Measurements from ENCODE around the gene CLP1. TPM values are rescaled to one million over a fixed set of nuclear protein-coding genes. Genes with fewer than 3 reads are reported as not detected.

Gene CLP1
- total and polyA plus RNA-seq, 10 of the 15 experiments (the other 5 are each of a cell fraction or from before 2014, with no cell fraction given) = 19.9 to 45.7 (median 27.8) TPM

DNA sequence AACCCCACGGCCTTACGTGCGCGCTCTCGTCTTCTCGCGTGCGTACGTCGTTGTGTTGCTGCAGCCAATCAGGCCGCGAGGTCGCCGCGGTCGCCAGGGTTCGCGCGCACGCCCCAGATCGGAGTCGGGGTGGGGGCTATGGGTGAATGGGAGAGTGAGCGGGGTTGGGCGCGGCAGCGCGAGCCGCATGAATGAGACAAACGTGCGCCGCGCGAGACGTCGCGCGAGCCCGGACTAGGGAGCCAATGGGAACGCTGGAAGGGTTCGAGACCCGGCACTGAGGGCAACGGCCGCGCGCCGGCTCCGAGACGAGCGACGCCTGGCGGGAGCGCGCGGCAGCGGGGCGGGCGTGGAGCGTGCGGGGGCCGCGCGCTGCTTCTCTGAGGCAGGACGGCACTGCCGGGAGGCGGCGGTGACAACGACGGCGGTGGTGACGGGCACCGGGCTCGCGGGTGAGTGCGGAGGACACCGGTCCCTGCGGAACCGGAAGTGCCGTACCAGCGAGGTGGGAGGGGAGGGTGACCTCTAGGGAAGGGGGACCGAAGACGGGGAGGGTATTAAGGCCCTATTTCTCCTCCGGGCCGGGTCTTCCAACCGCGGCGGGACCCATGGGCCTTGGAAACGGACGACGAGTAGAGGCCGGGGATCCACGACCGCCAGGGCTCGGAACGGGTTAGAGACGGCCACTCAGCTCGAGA lies 10.3 kb downstream of the CLP1 start, which contains the start of gene ZDHHC5 (continued):
- TF ChIP-seq POLR2AphosphoS2 (IDR thresholded peaks at IDR 0.05; ENCODE audit: low read depth, low read length) (peak; percentile 71; the same call in 1 of the 2 replicates), EGR1 (IDR thresholded peaks at IDR 0.05; ENCODE audit: borderline replicate concordance in 1 of 2, low read depth in 2 of 2, low read length in 2 of 2) (peak; percentile 82 to 85), RAD21 (IDR thresholded peaks at IDR 0.05; ENCODE audit: insufficient read depth, low read depth, low read length) (no peak), BCL11A (IDR thresholded peaks at IDR 0.05; ENCODE audit: low read depth, low read length) (no peak), NR2C1 (IDR thresholded peaks at IDR 0.05) (peak; percentile 57), CREB1 (IDR thresholded peaks at IDR 0.05; ENCODE audit: low read depth) (peak; percentile 39; the same call in 1 of the 2 replicates), RFX5 (IDR thresholded peaks at IDR 0.05; ENCODE audit: low read depth, low read length) (peak; percentile 77; the same call in 1 of the 2 replicates), TCF12 (IDR thresholded peaks at IDR 0.05; ENCODE audit: low read depth, low read length) (no peak), WRNIP1 (IDR thresholded peaks at IDR 0.05; ENCODE audit: borderline replicate concordance, low read depth, low read length) (no peak), SMAD5 (IDR thresholded peaks at IDR 0.05; ENCODE audit: low read depth) (peak; percentile 38; the same call in 1 of the 2 replicates), RCOR1 (conservative IDR thresholded peaks at IDR 0.05; ENCODE audit: low read depth, low read length) (no peak), MTA2 (IDR thresholded peaks at IDR 0.05; ENCODE audit: low read depth) (no peak), ATF7 (IDR thresholded peaks at IDR 0.05; ENCODE audit: low read depth) (no peak), SREBF1 (IDR thresholded peaks at IDR 0.05; ENCODE audit: low read length) (no peak), SP1 (IDR thresholded peaks at IDR 0.05; ENCODE audit: low read depth, low read length) (no peak), DPF2 (IDR thresholded peaks at IDR 0.05) (peak; percentile 49), BRCA1 (IDR thresholded peaks at IDR 0.05; ENCODE audit: low read depth, low read length) (peak; percentile 65), POLR2A (IDR thresholded peaks at IDR 0.05; ENCODE audit: low read depth, low read length) (peak; percentile 98), NR2F1 (conservative IDR thresholded peaks at IDR 0.05) (peak; percentile 76)
- TF ChIP-seq, protein P1, sequence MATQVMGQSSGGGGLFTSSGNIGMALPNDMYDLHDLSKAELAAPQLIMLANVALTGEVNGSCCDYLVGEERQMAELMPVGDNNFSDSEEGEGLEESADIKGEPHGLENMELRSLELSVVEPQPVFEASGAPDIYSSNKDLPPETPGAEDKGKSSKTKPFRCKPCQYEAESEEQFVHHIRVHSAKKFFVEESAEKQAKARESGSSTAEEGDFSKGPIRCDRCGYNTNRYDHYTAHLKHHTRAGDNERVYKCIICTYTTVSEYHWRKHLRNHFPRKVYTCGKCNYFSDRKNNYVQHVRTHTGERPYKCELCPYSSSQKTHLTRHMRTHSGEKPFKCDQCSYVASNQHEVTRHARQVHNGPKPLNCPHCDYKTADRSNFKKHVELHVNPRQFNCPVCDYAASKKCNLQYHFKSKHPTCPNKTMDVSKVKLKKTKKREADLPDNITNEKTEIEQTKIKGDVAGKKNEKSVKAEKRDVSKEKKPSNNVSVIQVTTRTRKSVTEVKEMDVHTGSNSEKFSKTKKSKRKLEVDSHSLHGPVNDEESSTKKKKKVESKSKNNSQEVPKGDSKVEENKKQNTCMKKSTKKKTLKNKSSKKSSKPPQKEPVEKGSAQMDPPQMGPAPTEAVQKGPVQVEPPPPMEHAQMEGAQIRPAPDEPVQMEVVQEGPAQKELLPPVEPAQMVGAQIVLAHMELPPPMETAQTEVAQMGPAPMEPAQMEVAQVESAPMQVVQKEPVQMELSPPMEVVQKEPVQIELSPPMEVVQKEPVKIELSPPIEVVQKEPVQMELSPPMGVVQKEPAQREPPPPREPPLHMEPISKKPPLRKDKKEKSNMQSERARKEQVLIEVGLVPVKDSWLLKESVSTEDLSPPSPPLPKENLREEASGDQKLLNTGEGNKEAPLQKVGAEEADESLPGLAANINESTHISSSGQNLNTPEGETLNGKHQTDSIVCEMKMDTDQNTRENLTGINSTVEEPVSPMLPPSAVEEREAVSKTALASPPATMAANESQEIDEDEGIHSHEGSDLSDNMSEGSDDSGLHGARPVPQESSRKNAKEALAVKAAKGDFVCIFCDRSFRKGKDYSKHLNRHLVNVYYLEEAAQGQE (IDR thresholded peaks at IDR 0.05; ENCODE audit: low read depth, low read length) = no peak
- TF ChIP-seq, protein P2, sequence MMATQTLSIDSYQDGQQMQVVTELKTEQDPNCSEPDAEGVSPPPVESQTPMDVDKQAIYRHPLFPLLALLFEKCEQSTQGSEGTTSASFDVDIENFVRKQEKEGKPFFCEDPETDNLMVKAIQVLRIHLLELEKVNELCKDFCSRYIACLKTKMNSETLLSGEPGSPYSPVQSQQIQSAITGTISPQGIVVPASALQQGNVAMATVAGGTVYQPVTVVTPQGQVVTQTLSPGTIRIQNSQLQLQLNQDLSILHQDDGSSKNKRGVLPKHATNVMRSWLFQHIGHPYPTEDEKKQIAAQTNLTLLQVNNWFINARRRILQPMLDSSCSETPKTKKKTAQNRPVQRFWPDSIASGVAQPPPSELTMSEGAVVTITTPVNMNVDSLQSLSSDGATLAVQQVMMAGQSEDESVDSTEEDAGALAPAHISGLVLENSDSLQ (IDR thresholded peaks at IDR 0.05) = no peak
- TF ChIP-seq, protein P3, sequence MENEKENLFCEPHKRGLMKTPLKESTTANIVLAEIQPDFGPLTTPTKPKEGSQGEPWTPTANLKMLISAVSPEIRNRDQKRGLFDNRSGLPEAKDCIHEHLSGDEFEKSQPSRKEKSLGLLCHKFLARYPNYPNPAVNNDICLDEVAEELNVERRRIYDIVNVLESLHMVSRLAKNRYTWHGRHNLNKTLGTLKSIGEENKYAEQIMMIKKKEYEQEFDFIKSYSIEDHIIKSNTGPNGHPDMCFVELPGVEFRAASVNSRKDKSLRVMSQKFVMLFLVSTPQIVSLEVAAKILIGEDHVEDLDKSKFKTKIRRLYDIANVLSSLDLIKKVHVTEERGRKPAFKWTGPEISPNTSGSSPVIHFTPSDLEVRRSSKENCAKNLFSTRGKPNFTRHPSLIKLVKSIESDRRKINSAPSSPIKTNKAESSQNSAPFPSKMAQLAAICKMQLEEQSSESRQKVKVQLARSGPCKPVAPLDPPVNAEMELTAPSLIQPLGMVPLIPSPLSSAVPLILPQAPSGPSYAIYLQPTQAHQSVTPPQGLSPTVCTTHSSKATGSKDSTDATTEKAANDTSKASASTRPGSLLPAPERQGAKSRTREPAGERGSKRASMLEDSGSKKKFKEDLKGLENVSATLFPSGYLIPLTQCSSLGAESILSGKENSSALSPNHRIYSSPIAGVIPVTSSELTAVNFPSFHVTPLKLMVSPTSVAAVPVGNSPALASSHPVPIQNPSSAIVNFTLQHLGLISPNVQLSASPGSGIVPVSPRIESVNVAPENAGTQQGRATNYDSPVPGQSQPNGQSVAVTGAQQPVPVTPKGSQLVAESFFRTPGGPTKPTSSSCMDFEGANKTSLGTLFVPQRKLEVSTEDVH (IDR thresholded peaks at IDR 0.05; ENCODE audit: low read depth, partially characterized antibody) = no peak
- TF ChIP-seq, protein P4, sequence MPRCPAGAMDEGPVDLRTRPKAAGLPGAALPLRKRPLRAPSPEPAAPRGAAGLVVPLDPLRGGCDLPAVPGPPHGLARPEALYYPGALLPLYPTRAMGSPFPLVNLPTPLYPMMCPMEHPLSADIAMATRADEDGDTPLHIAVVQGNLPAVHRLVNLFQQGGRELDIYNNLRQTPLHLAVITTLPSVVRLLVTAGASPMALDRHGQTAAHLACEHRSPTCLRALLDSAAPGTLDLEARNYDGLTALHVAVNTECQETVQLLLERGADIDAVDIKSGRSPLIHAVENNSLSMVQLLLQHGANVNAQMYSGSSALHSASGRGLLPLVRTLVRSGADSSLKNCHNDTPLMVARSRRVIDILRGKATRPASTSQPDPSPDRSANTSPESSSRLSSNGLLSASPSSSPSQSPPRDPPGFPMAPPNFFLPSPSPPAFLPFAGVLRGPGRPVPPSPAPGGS (IDR thresholded peaks at IDR 0.05; ENCODE audit: borderline replicate concordance, insufficient read depth, low read depth, low read length, poor library complexity, severe bottlenecking) = peak; percentile 25
